Fibroblast of lung (primary cell): ENCODE data around the gene YJEFN3. TPM values are rescaled to one million over a fixed set of nuclear protein-coding genes. Genes with fewer than 3 reads are reported as not detected.

Source experiments
- DNase-seq, 2 donors: peaks; one replicate each; pipeline versions ENCODE4 v3.0.0 to v3.0.0-alpha.2; 2010; ENCODE audit warnings: low read depth in 2 of 2
- H2AFZ ChIP-seq: 2 replicates; pipeline ENCODE4 v1.5.1; 2012; ENCODE audit warnings: low read length, control low read depth, inconsistent platforms
- H3K27ac ChIP-seq: 2 replicates; pipeline ENCODE4 v1.5.1; 2011; ENCODE audit warnings: low read length, control low read depth; ENCODE audit not compliant: insufficient read depth
- H3K27me3 ChIP-seq: 2 replicates; pipeline ENCODE4 v1.5.1; 2011; ENCODE audit warnings: mild to moderate bottlenecking, low read length; ENCODE audit not compliant: control insufficient read depth, insufficient read depth
- H3K36me3 ChIP-seq: 2 replicates; pipeline ENCODE4 v1.5.1; 2011; ENCODE audit warnings: low read length; ENCODE audit not compliant: control insufficient read depth, insufficient read depth
- H3K4me1 ChIP-seq: 2 replicates; pipeline ENCODE4 v1.5.1; 2011; ENCODE audit warnings: low read length; ENCODE audit not compliant: control insufficient read depth, insufficient read depth; ENCODE audit errors: extremely low read depth
- H3K4me2 ChIP-seq: 2 replicates; pipeline ENCODE4 v1.5.1; 2011; ENCODE audit warnings: low read length, control low read depth; ENCODE audit not compliant: insufficient read depth; ENCODE audit errors: extremely low read depth
- H3K4me3 ChIP-seq, 4 experiments: fragments of 200-600 bp in 1 of 4; sonication (generic) in 1 of 4; replicated peaks in 1 of 4; 2 replicates each; pipeline ENCODE4 v1.5.1; 2011 to 2016; ENCODE audit warnings: low read length in 4 of 4, low read depth in 3 of 4, mild to moderate bottlenecking in 3 of 4, control low read depth in 2 of 4, inconsistent platforms in 1 of 4, mixed read lengths in 1 of 4; ENCODE audit not compliant: insufficient read depth in 1 of 4; ENCODE audit errors: control extremely low read depth in 1 of 4
- H3K79me2 ChIP-seq: 2 replicates; pipeline ENCODE4 v1.5.1; 2012; ENCODE audit warnings: mild to moderate bottlenecking, low read length, inconsistent platforms; ENCODE audit not compliant: control insufficient read depth, insufficient read depth
- H3K9ac ChIP-seq: 2 replicates; pipeline ENCODE4 v1.5.1; 2011; ENCODE audit warnings: mild to moderate bottlenecking, low read length, control low read depth; ENCODE audit not compliant: insufficient read depth
- H3K9me3 ChIP-seq: 2 replicates; pipeline ENCODE4 v1.5.1; 2012; ENCODE audit warnings: low read depth, low read length; ENCODE audit not compliant: control insufficient read depth, insufficient read depth
- H4K20me1 ChIP-seq: 2 replicates; pipeline ENCODE4 v1.5.1; 2011; ENCODE audit warnings: low read length; ENCODE audit not compliant: control insufficient read depth, insufficient read depth; ENCODE audit errors: extremely low read depth
- CTCF ChIP-seq, 2 donors: IDR thresholded peaks in 1 of 2; conservative IDR thresholded peaks in 1 of 2; 1 replicate in 1 of 2; 2 replicates in 1 of 2; pipeline ENCODE4 v1.5.1; 2011 to 2012; ENCODE audit warnings: low read length in 2 of 2, control low read depth in 1 of 2, inconsistent platforms in 1 of 2, low read depth in 1 of 2, mild to moderate bottlenecking in 1 of 2
- EZH2 ChIP-seq: IDR thresholded peaks from 2 replicates; pipeline ENCODE4 v1.5.1; 2012; ENCODE audit warnings: low read length, control low read depth, mild to moderate bottlenecking; ENCODE audit errors: missing control alignments
- polyA plus RNA-seq, 2 donors: library from polyadenylated mRNA; depleted of rRNA in 1 of 2; stranded (reverse) in 1 of 2; unstranded in 1 of 2; fragments of >200 nt; gene quantifications; 2 replicates each; pipeline ENCODE4 v1.2.1, GENCODE V29; 2011 to 2012; ENCODE audit warnings: missing spikeins in 1 of 2
- total RNA-seq: library from RNA; depleted of rRNA; stranded (reverse); fragments of >200 nt; gene quantifications from 2 replicates; pipeline ENCODE4 v1.2.1, GENCODE V29; 2014

YJEFN3 gene
- total and polyA plus RNA-seq, 2 donors (not counting 1 experiment from before 2014, with no cell fraction given): 0.50 to 0.62 TPM

- H3K27ac ChIP-seq: peak overlapping the region; percentile 87
- H3K9ac ChIP-seq: peak overlapping the region; percentile 51
- H3K4me3 ChIP-seq: peak overlapping the region in 2 of 4 experiments; percentile 18 to 37
- no peaks in the 10 kb centered on the region for H3K27me3 ChIP-seq
- peaks cover 10% of the 10 kb centered on the region for H3K36me3 ChIP-seq
- peak overlapping the region; percentile 68 for H3K4me2 ChIP-seq
- DNase-seq: peak; percentile 92 to 96
- peaks cover 51% of the 10 kb centered on the region for H3K79me2 ChIP-seq
- H3K4me1 ChIP-seq: peaks cover 34% of the 10 kb centered on the region
- H2AFZ ChIP-seq: no peak overlapping the region
- TF ChIP-seq CTCF (conservative IDR thresholded peaks at IDR 0.05 in 1 of 2, IDR thresholded peaks at IDR 0.05 in 1 of 2; ENCODE audit: low read depth in 1 of 2, low read length in 2 of 2) (no peak), EZH2 (no peak)
- no peaks in the 10 kb centered on the region for H3K9me3 ChIP-seq
- H4K20me1 ChIP-seq: no peaks in the 10 kb centered on the region
Measured at GRCh38 chr19:19488875-19489690, 39.6 kb upstream of the YJEFN3 start.

DNA sequence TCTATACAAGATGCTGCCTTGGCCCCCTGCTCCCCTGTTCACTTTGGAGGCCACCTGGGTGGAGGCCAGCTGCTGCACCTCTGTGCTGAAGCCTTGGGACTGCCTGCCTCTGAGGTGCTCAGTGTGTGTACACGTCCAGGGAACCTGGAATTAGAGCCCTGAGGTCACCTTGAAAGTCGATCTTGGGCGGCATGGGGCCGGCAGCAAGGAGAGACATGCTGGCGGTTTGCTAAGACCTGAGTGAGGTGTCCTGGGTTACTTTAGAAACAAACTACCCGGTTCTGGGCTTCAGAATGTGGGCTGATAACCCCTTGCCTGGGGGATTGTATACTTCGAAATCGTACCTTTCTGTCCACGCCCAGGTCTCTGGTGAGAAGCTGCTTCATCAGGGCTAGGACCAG is 38.9 kb upstream of the YJEFN3 start:
- Histone ChIP-seq H2AFZ (no peak overlapping the region), H3K4me3 (peak overlapping the region in 1 of 4 experiments; percentile 19), H3K9me3 (no peaks in the 10 kb centered on the region), H3K4me2 (peak overlapping the region; percentile 68), H3K27me3 (no peaks in the 10 kb centered on the region), H3K27ac (peak overlapping the region; percentile 87), H3K36me3 (peaks cover 16% of the 10 kb centered on the region), H3K79me2 (peaks cover 50% of the 10 kb centered on the region), H3K4me1 (peaks cover 33% of the 10 kb centered on the region), H3K9ac (peak overlapping the region; percentile 45), H4K20me1 (no peaks in the 10 kb centered on the region)
- TF ChIP-seq EZH2 (no peak), CTCF (conservative IDR thresholded peaks at IDR 0.05 in 1 of 2, IDR thresholded peaks at IDR 0.05 in 1 of 2; ENCODE audit: low read depth in 1 of 2, low read length in 2 of 2) (no peak)
- no peak for DNase-seq

DNA sequence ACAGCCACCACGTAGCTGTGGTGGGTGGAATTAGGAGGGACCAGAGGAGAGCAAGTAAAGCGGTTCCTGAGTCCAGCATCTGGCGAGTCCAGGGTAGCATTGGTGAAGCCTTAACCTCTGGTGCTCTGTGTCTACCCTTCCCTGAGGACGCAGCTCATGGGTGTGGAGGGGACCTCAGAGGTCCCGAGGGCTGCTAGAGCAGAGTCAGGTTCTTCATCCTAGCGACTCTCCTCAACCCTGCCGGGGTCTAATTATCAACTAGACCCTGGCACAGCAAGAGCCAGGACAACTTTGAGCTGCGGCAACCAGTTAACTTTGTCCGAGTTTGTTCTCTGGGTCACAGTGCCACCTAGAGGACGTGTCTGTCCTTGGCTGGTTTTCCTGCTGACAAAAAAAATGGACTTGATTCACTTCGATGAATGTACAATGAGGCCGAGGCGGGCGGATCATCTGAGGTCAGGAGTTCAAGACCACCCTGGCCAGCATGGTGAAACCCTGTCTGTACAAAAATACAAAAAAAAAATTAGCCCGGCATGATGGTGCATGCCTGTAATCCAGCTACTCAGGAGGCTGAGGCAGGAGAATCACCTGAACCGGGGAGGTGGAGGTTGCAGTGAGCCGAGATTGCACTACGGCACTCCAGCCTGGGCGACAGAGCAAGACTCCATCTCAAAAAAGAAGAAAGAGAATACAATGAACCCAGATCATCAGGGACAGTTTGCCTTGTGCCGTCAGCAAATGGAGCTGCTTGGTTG is 38.3 kb upstream of the YJEFN3 start:
- Histone ChIP-seq H3K4me2 (peak overlapping the region; percentile 68), H3K36me3 (peaks cover 16% of the 10 kb centered on the region), H3K4me3 (peak overlapping the region in 1 of 4 experiments; percentile 19), H3K9ac (no peak overlapping the region), H3K27me3 (no peaks in the 10 kb centered on the region), H3K4me1 (peaks cover 29% of the 10 kb centered on the region), H4K20me1 (no peaks in the 10 kb centered on the region), H3K27ac (peak overlapping the region; percentile 87), H3K9me3 (no peaks in the 10 kb centered on the region), H2AFZ (no peak overlapping the region), H3K79me2 (peaks cover 47% of the 10 kb centered on the region)
- peak; percentile 71 to 87 for DNase-seq
- TF ChIP-seq EZH2 (no peak), CTCF (conservative IDR thresholded peaks at IDR 0.05 in 1 of 2, IDR thresholded peaks at IDR 0.05 in 1 of 2; ENCODE audit: low read depth in 1 of 2, low read length in 2 of 2) (peak; percentile 75 to 76)
